ENCODE results near the gene KSR2.

KSR2 gene

DNA sequence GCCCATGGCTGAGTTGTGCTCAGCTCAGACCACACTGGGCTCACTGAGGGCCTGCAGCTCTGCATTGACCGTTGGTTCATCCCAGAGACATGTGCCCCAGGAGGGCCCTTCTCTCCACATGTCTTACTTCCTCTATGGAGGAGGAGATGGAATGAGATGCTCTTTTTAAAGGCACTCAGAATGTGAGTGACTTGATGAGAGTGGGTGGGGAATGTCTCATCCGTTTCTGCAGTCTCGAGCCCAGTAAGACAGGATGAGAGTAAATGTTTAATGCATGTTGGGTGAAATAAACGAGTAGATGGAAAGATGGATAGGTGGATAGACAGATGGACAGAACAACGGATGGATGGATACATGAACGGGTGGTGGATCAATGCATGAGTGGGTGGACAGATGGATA lies 538.5 kb downstream of the KSR2 start:
- no peaks in the 10 kb centered on the region for H3K36me3 ChIP-seq (ENCODE audit: insufficient read depth, low read length)
- no peaks in the 10 kb centered on the region for H3K9me2 ChIP-seq (ENCODE audit: low read depth, low read length)
- no peaks in the 10 kb centered on the region for H3K79me2 ChIP-seq (ENCODE audit: insufficient read depth, low read length)
- no peaks in the 10 kb centered on the region for H3K9me3 ChIP-seq (ENCODE audit: low read length)
- no peaks in the 10 kb centered on the region for H3K4me1 ChIP-seq (ENCODE audit: insufficient read depth, low read length, severe bottlenecking)
- H4K20me1 ChIP-seq (ENCODE audit: insufficient read depth, low read length) = no peaks in the 10 kb centered on the region
- H3K4me3 ChIP-seq (ENCODE audit: low read depth, low read length, poor library complexity, severe bottlenecking) = no peak overlapping the region
- H3K9ac ChIP-seq (ENCODE audit: low read length) = no peak overlapping the region
- H3K27me3 ChIP-seq (ENCODE audit: insufficient read depth, low read length) = no peaks in the 10 kb centered on the region
- H2AFZ ChIP-seq (ENCODE audit: low read length) = no peak overlapping the region
- TF ChIP-seq EZH2 (IDR thresholded peaks at IDR 0.05; ENCODE audit: borderline replicate concordance, low read length) = no peak
- no peak overlapping the region for H3K27ac ChIP-seq (ENCODE audit: low read depth, low read length, poor library complexity, severe bottlenecking)
- no peaks in the 10 kb centered on the region for H3F3A ChIP-seq (ENCODE audit: insufficient read depth, low read length)
- H3K4me2 ChIP-seq (ENCODE audit: low read length) = no peak overlapping the region

DNA sequence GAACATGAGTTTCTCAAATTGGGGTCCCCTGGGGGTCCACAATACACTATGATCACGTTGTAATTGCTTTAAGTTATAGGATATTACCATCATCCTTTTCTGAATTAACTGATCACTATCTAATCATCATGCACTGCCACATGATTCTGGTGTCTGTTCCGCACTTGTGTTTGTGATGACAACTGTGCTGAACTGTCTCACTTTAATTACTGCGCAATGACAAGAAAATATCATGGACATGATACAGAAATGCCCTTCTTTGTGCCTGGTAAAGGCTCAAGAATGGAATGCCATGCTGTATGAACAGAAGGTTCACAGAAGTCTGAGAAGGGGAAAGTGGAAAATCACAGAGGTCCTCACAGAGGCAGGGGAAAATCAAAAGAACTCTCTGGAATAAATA lies 541.6 kb downstream of the KSR2 start:
- Histone ChIP-seq H3K4me3 (ENCODE audit: low read depth, low read length, poor library complexity, severe bottlenecking) (no peak overlapping the region), H3K9ac (ENCODE audit: low read length) (no peak overlapping the region), H3K9me2 (ENCODE audit: low read depth, low read length) (no peaks in the 10 kb centered on the region), H3K36me3 (ENCODE audit: insufficient read depth, low read length) (no peaks in the 10 kb centered on the region), H3K27ac (ENCODE audit: low read depth, low read length, poor library complexity, severe bottlenecking) (no peak overlapping the region), H3K4me1 (ENCODE audit: insufficient read depth, low read length, severe bottlenecking) (no peaks in the 10 kb centered on the region), H3K4me2 (ENCODE audit: low read length) (no peak overlapping the region), H3K9me3 (ENCODE audit: low read length) (no peaks in the 10 kb centered on the region), H2AFZ (ENCODE audit: low read length) (no peak overlapping the region), H3F3A (ENCODE audit: insufficient read depth, low read length) (no peaks in the 10 kb centered on the region), H4K20me1 (ENCODE audit: insufficient read depth, low read length) (no peaks in the 10 kb centered on the region), H3K27me3 (ENCODE audit: insufficient read depth, low read length) (no peaks in the 10 kb centered on the region), H3K79me2 (ENCODE audit: insufficient read depth, low read length) (no peaks in the 10 kb centered on the region)
- TF ChIP-seq, protein P1, sequence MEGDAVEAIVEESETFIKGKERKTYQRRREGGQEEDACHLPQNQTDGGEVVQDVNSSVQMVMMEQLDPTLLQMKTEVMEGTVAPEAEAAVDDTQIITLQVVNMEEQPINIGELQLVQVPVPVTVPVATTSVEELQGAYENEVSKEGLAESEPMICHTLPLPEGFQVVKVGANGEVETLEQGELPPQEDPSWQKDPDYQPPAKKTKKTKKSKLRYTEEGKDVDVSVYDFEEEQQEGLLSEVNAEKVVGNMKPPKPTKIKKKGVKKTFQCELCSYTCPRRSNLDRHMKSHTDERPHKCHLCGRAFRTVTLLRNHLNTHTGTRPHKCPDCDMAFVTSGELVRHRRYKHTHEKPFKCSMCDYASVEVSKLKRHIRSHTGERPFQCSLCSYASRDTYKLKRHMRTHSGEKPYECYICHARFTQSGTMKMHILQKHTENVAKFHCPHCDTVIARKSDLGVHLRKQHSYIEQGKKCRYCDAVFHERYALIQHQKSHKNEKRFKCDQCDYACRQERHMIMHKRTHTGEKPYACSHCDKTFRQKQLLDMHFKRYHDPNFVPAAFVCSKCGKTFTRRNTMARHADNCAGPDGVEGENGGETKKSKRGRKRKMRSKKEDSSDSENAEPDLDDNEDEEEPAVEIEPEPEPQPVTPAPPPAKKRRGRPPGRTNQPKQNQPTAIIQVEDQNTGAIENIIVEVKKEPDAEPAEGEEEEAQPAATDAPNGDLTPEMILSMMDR (IDR thresholded peaks at IDR 0.05; ENCODE audit: low read length) = no peak
- TF ChIP-seq EZH2 (IDR thresholded peaks at IDR 0.05; ENCODE audit: borderline replicate concordance, low read length) = no peak

DNA sequence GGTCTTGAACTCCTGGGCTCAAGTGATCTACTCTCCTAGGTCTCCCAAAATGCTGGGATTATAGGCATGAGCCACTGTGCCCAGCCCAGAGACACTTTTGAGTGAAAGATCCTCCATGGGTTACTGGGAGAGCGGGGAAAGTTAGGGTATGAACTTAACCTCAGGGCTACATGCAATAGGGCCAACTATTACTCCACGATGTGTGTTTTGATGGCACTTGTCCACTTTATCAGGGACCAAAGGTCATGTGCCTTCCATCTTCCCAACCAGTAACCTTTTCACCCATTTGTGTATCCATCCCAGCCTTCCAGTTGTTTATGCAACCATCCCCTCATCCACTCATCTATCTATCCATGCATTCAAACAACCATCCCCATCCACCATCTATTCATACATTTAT lies 546.8 kb downstream of the KSR2 start:
- no peak overlapping the region for H3K4me2 ChIP-seq (ENCODE audit: low read length)
- H3F3A ChIP-seq (ENCODE audit: insufficient read depth, low read length) = no peaks in the 10 kb centered on the region
- H3K27me3 ChIP-seq (ENCODE audit: insufficient read depth, low read length) = no peaks in the 10 kb centered on the region
- no peak overlapping the region for H3K9ac ChIP-seq (ENCODE audit: low read length)
- H3K36me3 ChIP-seq (ENCODE audit: insufficient read depth, low read length) = no peaks in the 10 kb centered on the region
- H3K9me2 ChIP-seq (ENCODE audit: low read depth, low read length) = no peaks in the 10 kb centered on the region
- no peak overlapping the region for H2AFZ ChIP-seq (ENCODE audit: low read length)
- no peaks in the 10 kb centered on the region for H3K79me2 ChIP-seq (ENCODE audit: insufficient read depth, low read length)
- H3K4me1 ChIP-seq (ENCODE audit: insufficient read depth, low read length, severe bottlenecking) = no peaks in the 10 kb centered on the region
- no peaks in the 10 kb centered on the region for H4K20me1 ChIP-seq (ENCODE audit: insufficient read depth, low read length)
- TF ChIP-seq EZH2 (IDR thresholded peaks at IDR 0.05; ENCODE audit: borderline replicate concordance, low read length) = no peak
- TF ChIP-seq, protein P1 (IDR thresholded peaks at IDR 0.05; ENCODE audit: low read length) = no peak
- no peaks in the 10 kb centered on the region for H3K9me3 ChIP-seq (ENCODE audit: low read length)
- H3K4me3 ChIP-seq (ENCODE audit: low read depth, low read length, poor library complexity, severe bottlenecking) = no peak overlapping the region
- H3K27ac ChIP-seq (ENCODE audit: low read depth, low read length, poor library complexity, severe bottlenecking) = no peak overlapping the region

DNA sequence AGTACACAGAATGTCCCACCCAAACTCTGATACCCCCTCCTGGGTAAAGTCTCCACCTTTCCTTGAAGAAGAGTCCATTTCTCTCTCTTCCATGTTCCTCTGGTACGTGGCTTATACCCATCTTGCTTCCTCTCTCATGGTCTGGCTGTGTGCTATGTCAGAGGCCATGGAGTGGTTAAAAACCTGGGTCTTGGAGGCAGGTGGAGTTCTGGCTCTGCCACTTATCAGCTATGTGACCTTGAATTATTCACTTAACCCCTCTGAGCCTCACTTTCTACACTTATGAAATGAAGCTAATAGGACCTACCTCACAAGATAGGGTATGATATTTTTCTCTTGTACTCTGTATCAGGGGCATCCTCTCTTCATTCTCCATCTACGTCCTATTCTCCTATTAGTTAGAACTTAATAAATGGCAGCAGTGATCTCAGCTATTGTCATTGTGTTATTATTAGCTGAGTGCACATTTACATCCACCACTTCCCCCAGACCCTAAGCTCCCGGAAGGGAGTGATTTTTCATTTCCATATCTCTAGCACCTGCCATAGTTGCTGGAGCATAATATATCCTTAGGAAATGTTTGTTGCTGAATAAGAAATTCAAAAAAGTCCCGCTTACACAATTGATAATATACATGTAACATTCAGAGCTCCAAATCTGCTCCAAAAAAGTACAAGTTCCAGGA lies 547.6 kb downstream of the KSR2 start:
- no peaks in the 10 kb centered on the region for H3K36me3 ChIP-seq (ENCODE audit: insufficient read depth, low read length)
- no peaks in the 10 kb centered on the region for H4K20me1 ChIP-seq (ENCODE audit: insufficient read depth, low read length)
- no peaks in the 10 kb centered on the region for H3K79me2 ChIP-seq (ENCODE audit: insufficient read depth, low read length)
- H3K9me2 ChIP-seq (ENCODE audit: low read depth, low read length) = no peaks in the 10 kb centered on the region
- H3K9me3 ChIP-seq (ENCODE audit: low read length) = no peaks in the 10 kb centered on the region
- no peaks in the 10 kb centered on the region for H3K27me3 ChIP-seq (ENCODE audit: insufficient read depth, low read length)
- H2AFZ ChIP-seq (ENCODE audit: low read length) = no peak overlapping the region
- no peak for TF ChIP-seq EZH2 (IDR thresholded peaks at IDR 0.05; ENCODE audit: borderline replicate concordance, low read length)
- TF ChIP-seq, protein P1 (IDR thresholded peaks at IDR 0.05; ENCODE audit: low read length) = no peak
- no peak overlapping the region for H3K4me2 ChIP-seq (ENCODE audit: low read length)
- no peaks in the 10 kb centered on the region for H3K4me1 ChIP-seq (ENCODE audit: insufficient read depth, low read length, severe bottlenecking)
- H3K9ac ChIP-seq (ENCODE audit: low read length) = no peak overlapping the region
- H3K4me3 ChIP-seq (ENCODE audit: low read depth, low read length, poor library complexity, severe bottlenecking) = no peak overlapping the region
- no peak overlapping the region for H3K27ac ChIP-seq (ENCODE audit: low read depth, low read length, poor library complexity, severe bottlenecking)
- no peaks in the 10 kb centered on the region for H3F3A ChIP-seq (ENCODE audit: insufficient read depth, low read length)
